GM23248 (cell line): ENCODE measurements around the gene APC. TPM values are rescaled to one million over a fixed set of nuclear protein-coding genes. Genes with fewer than 3 reads are reported as not detected.
A peak's percentile ranks its signal among the peaks of the same experiment; 100 is the strongest.

ENCODE experiments used
- DNase-seq: peaks from one replicate; pipeline ENCODE4 v3.0.0-alpha.2; 2015
- H2AFZ ChIP-seq: fragments of 200-600 bp; sonication (generic); 2 replicates; pipeline ENCODE4 v1.6.1; 2016; ENCODE audit warnings: antibody characterized with exemption
- H3F3A ChIP-seq: fragments of 200-600 bp; sonication (generic); 2 replicates; pipeline ENCODE4 v1.6.1; 2016; ENCODE audit warnings: mild to moderate bottlenecking, antibody characterized with exemption, mixed run types; ENCODE audit not compliant: insufficient read depth
- H3K27ac ChIP-seq: fragments of 200-600 bp; sonication (generic); 2 replicates; pipeline ENCODE4 v1.5.1; 2016; ENCODE audit warnings: mild to moderate bottlenecking
- H3K27me3 ChIP-seq: fragments of 200-600 bp; sonication (generic); replicated peaks from 2 replicates; pipeline ENCODE4 v1.6.1; 2016; ENCODE audit warnings: mild to moderate bottlenecking; ENCODE audit not compliant: insufficient read depth
- H3K36me3 ChIP-seq: fragments of 200-600 bp; sonication (generic); 2 replicates; pipeline ENCODE4 v1.6.1; 2016; ENCODE audit warnings: low read depth, mild to moderate bottlenecking
- H3K4me1 ChIP-seq: fragments of 200-600 bp; sonication (generic); 2 replicates; pipeline ENCODE4 v1.6.1; 2016; ENCODE audit warnings: mild to moderate bottlenecking; ENCODE audit not compliant: insufficient read depth
- H3K4me2 ChIP-seq: fragments of 200-600 bp; sonication (generic); one replicate; pipeline ENCODE4 v1.6.1; 2016; ENCODE audit warnings: mild to moderate bottlenecking; ENCODE audit not compliant: unreplicated experiment
- H3K4me3 ChIP-seq: fragments of 200-600 bp; sonication (generic); 2 replicates; pipeline ENCODE4 v1.5.1; 2016; ENCODE audit warnings: mild to moderate bottlenecking
- H3K79me2 ChIP-seq: fragments of 200-600 bp; sonication (generic); 2 replicates; pipeline ENCODE4 v1.6.1; 2016; ENCODE audit warnings: mild to moderate bottlenecking; ENCODE audit not compliant: insufficient read depth
- H3K9ac ChIP-seq: fragments of 200-600 bp; sonication (generic); 2 replicates; pipeline ENCODE4 v1.6.1; 2016; ENCODE audit warnings: mild to moderate bottlenecking
- H3K9me2 ChIP-seq: fragments of 200-600 bp; sonication (generic); 2 replicates; pipeline ENCODE4 v1.6.1; 2016; ENCODE audit warnings: mixed run types, mild to moderate bottlenecking, moderate library complexity; ENCODE audit not compliant: insufficient read depth
- H3K9me3 ChIP-seq: fragments of 200-600 bp; sonication (generic); one replicate; pipeline ENCODE4 v1.6.1; 2017; ENCODE audit warnings: low read depth
- H4K20me1 ChIP-seq: fragments of 200-600 bp; sonication (generic); 2 replicates; pipeline ENCODE4 v1.6.0; 2016; ENCODE audit not compliant: insufficient read depth
- EZH2 ChIP-seq: fragments of 200-600 bp; sonication (generic); IDR thresholded peaks from 2 replicates; pipeline ENCODE4 v1.6.1; 2018; ENCODE audit warnings: antibody characterized with exemption, mild to moderate bottlenecking; ENCODE audit not compliant: insufficient read depth, poor library complexity, severe bottlenecking
- EZH2phosphoT487 ChIP-seq: fragments of 200-600 bp; sonication (generic); IDR thresholded peaks from 2 replicates; pipeline ENCODE4 v1.6.1; 2018; ENCODE audit warnings: antibody characterized with exemption, moderate library complexity, mild to moderate bottlenecking, low read depth; ENCODE audit not compliant: insufficient read depth
- WGBS, 2 experiments: methylation state at CpG; one replicate each; pipeline ENCODE4 v1.1.6; 2015 to 2017; ENCODE audit warnings: low lambda C conversion rate in 2 of 2, low coverage in 1 of 2; ENCODE audit errors: missing lambda C conversion rate in 2 of 2; 5-methylcytosine and 5-hydroxymethylcytosine counted together
- in situ Hi-C: fragments of 300-500 bp; cut with MboI; formaldehyde crosslinking; loops from 2 replicates; pipeline ENCODE4 v1.15.0; 2020
- polyA plus RNA-seq: library from polyadenylated mRNA; unstranded; fragments of >200 nt; fragmentation: Nextera tagmentation; extraction: Ambion mirVana; gene quantifications from 2 replicates; pipeline ENCODE4 v1.2.1, GENCODE V29; 2016
- total RNA-seq: library from RNA; depleted of rRNA; stranded (reverse); fragments of >200 nt; shearing (Covaris generic); gene quantifications from 2 replicates; pipeline ENCODE4 v1.2.3, GENCODE V29; 2014

APC gene
- total and polyA plus RNA-seq, 2 experiments from 2014 or later: 18.1 to 34.2 TPM

- Histone ChIP-seq H3K4me1 (peaks cover 31% of the 10 kb centered on the region), H3K27ac (no peak overlapping the region), H3K9me2 (no peaks in the 10 kb centered on the region), H3K79me2 (no peaks in the 10 kb centered on the region), H4K20me1 (no peaks in the 10 kb centered on the region), H3F3A (peaks cover 25% of the 10 kb centered on the region), H3K36me3 (no peaks in the 10 kb centered on the region), H3K9ac (no peak overlapping the region), H3K4me2 (no peak overlapping the region), H2AFZ (no peak overlapping the region), H3K9me3 (no peaks in the 10 kb centered on the region), H3K27me3 (no peaks in the 10 kb centered on the region), H3K4me3 (no peak overlapping the region)
- no peak for DNase-seq
- no peak for TF ChIP-seq EZH2
- in situ Hi-C loops: no loop called here
- WGBS, 2 experiments: 83 to 87% methylated on average over 3 of the region's 3 CpGs
Observed at GRCh38 chr5:112691758-112692157, 45.9 kb upstream of the APC start.

- Histone ChIP-seq H3K79me2 (no peaks in the 10 kb centered on the region), H3K9me3 (no peaks in the 10 kb centered on the region), H3K4me2 (no peak overlapping the region), H3K4me3 (no peak overlapping the region), H3K27me3 (no peaks in the 10 kb centered on the region), H3K9me2 (no peaks in the 10 kb centered on the region), H4K20me1 (no peaks in the 10 kb centered on the region), H3K9ac (no peak overlapping the region), H3F3A (peaks cover 22% of the 10 kb centered on the region), H3K4me1 (peaks cover 28% of the 10 kb centered on the region), H3K27ac (no peak overlapping the region), H3K36me3 (no peaks in the 10 kb centered on the region), H2AFZ (no peak overlapping the region)
- in situ Hi-C loops: no loop called here
- TF ChIP-seq EZH2phosphoT487: no peak
- TF ChIP-seq EZH2: no peak
- 95 to 100% methylated on average over 1 of the region's 1 CpG for WGBS, 2 experiments
- DNase-seq: no peak
Observed at GRCh38 chr5:112692472-112692871, 45.2 kb upstream of the APC start.

- no peaks in the 10 kb centered on the region for H3K36me3 ChIP-seq
- peaks cover 22% of the 10 kb centered on the region for H3F3A ChIP-seq
- no peak overlapping the region for H3K4me3 ChIP-seq
- H3K4me1 ChIP-seq: peaks cover 28% of the 10 kb centered on the region
- H3K9me3 ChIP-seq: no peaks in the 10 kb centered on the region
- no peaks in the 10 kb centered on the region for H3K79me2 ChIP-seq
- no peaks in the 10 kb centered on the region for H3K9me2 ChIP-seq
- no peak overlapping the region for H3K4me2 ChIP-seq
- H3K27ac ChIP-seq: no peak overlapping the region
- no peak overlapping the region for H3K9ac ChIP-seq
- no peak for TF ChIP-seq EZH2phosphoT487
- WGBS, 2 experiments: 85 to 86% methylated on average over 3 of the region's 3 CpGs
- H4K20me1 ChIP-seq: no peaks in the 10 kb centered on the region
- in situ Hi-C loops: no loop called here
- DNase-seq: no peak
- H2AFZ ChIP-seq: no peak overlapping the region
- no peaks in the 10 kb centered on the region for H3K27me3 ChIP-seq
Observed at GRCh38 chr5:112693301-112693700, 44.4 kb upstream of the APC start.

DNA sequence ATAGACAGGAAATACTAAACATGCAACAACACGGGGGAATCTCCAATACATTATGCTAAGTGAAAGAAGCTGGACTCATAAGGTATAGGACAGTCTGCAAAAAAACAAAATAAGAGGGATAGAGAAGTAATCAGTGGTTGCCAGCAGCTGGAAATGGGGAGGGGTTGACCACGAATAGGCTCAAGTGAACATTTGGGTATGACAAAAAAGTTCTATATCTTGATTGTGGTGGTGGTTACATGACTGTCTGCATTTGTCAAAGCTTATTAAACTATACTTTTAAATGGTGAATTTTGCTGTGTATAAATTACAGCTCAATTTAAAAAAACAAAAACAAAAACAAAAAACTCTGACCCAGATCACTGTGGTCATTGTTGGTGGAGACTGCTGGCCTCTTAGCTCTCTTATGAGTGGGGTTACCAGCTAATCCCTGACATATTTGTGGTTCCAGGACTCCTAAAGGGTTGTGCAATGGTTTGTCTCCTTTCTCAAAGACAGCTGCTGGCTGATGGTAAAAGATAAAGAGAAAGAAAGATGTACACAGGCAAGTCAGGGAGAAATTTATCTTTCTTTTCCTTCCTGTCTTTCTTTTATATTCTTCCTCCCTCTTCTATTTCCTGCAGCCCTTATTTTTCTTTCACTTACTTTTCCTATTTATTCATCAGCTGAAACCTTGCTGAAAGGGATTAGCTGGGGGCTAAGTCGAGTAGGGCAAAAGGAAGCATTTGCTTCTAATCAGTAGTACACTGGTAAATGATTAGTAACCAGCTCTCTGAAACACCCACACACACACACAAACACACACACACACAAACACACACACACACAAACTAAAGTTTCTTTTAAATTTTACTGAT, 42.6 kb upstream of the APC start:
- Histone ChIP-seq H3K4me2 (peak overlapping the region; percentile 58), H3K9ac (no peak overlapping the region), H3K4me3 (0 out of 2 replicates have a peak overlapping the region, but pooled peaks have one; percentile 21), H3K9me3 (no peaks in the 10 kb centered on the region), H3K4me1 (peaks cover 10% of the 10 kb centered on the region), H3K27ac (no peak overlapping the region), H3F3A (peaks cover 8% of the 10 kb centered on the region), H3K27me3 (no peaks in the 10 kb centered on the region), H3K36me3 (no peaks in the 10 kb centered on the region), H3K9me2 (no peaks in the 10 kb centered on the region), H3K79me2 (no peaks in the 10 kb centered on the region), H2AFZ (no peak overlapping the region), H4K20me1 (no peaks in the 10 kb centered on the region)
- in situ Hi-C loops: no loop called here
- peak; percentile 84 for DNase-seq
- 59 to 60% methylated on average over 3 of the region's 3 CpGs for WGBS, 2 experiments
- TF ChIP-seq EZH2phosphoT487: no peak
- TF ChIP-seq EZH2: no peak
